GM18909 (cell line): ENCODE data around the gene NTRK3.

Experiments used
- ATAC-seq: cut with Tn5 transposase; IDR thresholded peaks from one replicate; pipeline ENCODE4 v1.9.1; 2021; ENCODE audit warnings: mild to moderate bottlenecking; ENCODE audit not compliant: unreplicated experiment, poor library complexity

The NTRK3 gene

GRCh38 chr15:88131937-88132336 is 124.6 kb downstream of the NTRK3 start:
- ATAC-seq, result no peak

- ATAC-seq, result no peak
Observed at GRCh38 chr15:88127432-88127790, 129.1 kb downstream of the NTRK3 start.

GRCh38 chr15:88126695-88127431 is 129.7 kb downstream of the NTRK3 start:
- ATAC-seq, result no peak

GRCh38 chr15:88125576-88125975 is 131.0 kb downstream of the NTRK3 start:
- ATAC-seq, result no peak

- no peak for ATAC-seq
Observed at GRCh38 chr15:88124199-88124598, 132.3 kb downstream of the NTRK3 start.

GRCh38 chr15:88121968-88122530 is 134.5 kb downstream of the NTRK3 start:
- ATAC-seq, result no peak

- no peak for ATAC-seq
Observed at GRCh38 chr15:88120026-88120425, 136.5 kb downstream of the NTRK3 start.

- ATAC-seq, result no peak
Observed at GRCh38 chr15:88118741-88119140, 137.8 kb downstream of the NTRK3 start.

- no peak for ATAC-seq
Observed at GRCh38 chr15:88118035-88118434, 138.5 kb downstream of the NTRK3 start.

GRCh38 chr15:88115486-88116152 is 140.9 kb downstream of the NTRK3 start:
- ATAC-seq, result no peak

GRCh38 chr15:88113613-88114308 is 142.8 kb downstream of the NTRK3 start:
- ATAC-seq, result no peak

GRCh38 chr15:88108991-88109390 is 147.5 kb downstream of the NTRK3 start:
- ATAC-seq, result no peak

- no peak for ATAC-seq
Observed at GRCh38 chr15:88108477-88108876, 148.1 kb downstream of the NTRK3 start.

GRCh38 chr15:88106074-88106473 is 150.5 kb downstream of the NTRK3 start:
- ATAC-seq, result no peak

- no peak for ATAC-seq
Observed at GRCh38 chr15:88104357-88104756, 152.2 kb downstream of the NTRK3 start.

- ATAC-seq, result no peak
Observed at GRCh38 chr15:88100181-88100580, 156.4 kb downstream of the NTRK3 start.

- no peak for ATAC-seq
Observed at GRCh38 chr15:88098361-88098760, 158.2 kb downstream of the NTRK3 start.

- no peak for ATAC-seq
Observed at GRCh38 chr15:88091444-88092016, 165.0 kb downstream of the NTRK3 start.

GRCh38 chr15:88090481-88091011 is 166.0 kb downstream of the NTRK3 start:
- no peak for ATAC-seq

- no peak for ATAC-seq
Observed at GRCh38 chr15:88089731-88090130, 166.8 kb downstream of the NTRK3 start.
